Measurements from ENCODE around the gene TLK2.
"Not testable (repeated sequence)": the region's sequence is repeated elsewhere in the genome, so short reads cannot be mapped to it uniquely, and the experiment has no call there.

Gene TLK2

GRCh38 chr17:62562656-62563055 is 84.0 kb downstream of the TLK2 start:
- DNase-seq, result no peak

- no peak for DNase-seq
Measured at GRCh38 chr17:62565817-62566216, 87.2 kb downstream of the TLK2 start.

- no peak for DNase-seq
Measured at GRCh38 chr17:62566996-62567578, 88.5 kb downstream of the TLK2 start.

- no peak for DNase-seq
Measured at GRCh38 chr17:62572488-62572887, 93.9 kb downstream of the TLK2 start.

GRCh38 chr17:62572888-62573401 is 94.3 kb downstream of the TLK2 start:
- no peak for DNase-seq

GRCh38 chr17:62573480-62574117 is 95.0 kb downstream of the TLK2 start:
- DNase-seq, result no peak

GRCh38 chr17:62576382-62576781 is 97.8 kb downstream of the TLK2 start:
- DNase-seq, result no peak

GRCh38 chr17:62578757-62579487 is 100.3 kb downstream of the TLK2 start:
- no peak for DNase-seq

GRCh38 chr17:62580947-62581346 is 102.3 kb downstream of the TLK2 start:
- DNase-seq, result no peak

- no peak for DNase-seq
Measured at GRCh38 chr17:62581764-62582163, 103.1 kb downstream of the TLK2 start.

- no peak for DNase-seq
Measured at GRCh38 chr17:62587554-62587953, 108.9 kb downstream of the TLK2 start.

- no peak for DNase-seq
Measured at GRCh38 chr17:62588109-62588508, 109.5 kb downstream of the TLK2 start.

GRCh38 chr17:62591333-62591732 is 112.7 kb downstream of the TLK2 start:
- no peak for DNase-seq

GRCh38 chr17:62591822-62592221 is 113.2 kb downstream of the TLK2 start:
- not testable (repeated sequence) for DNase-seq

GRCh38 chr17:62592341-62593099 is 113.9 kb downstream of the TLK2 start:
- DNase-seq, result no peak

GRCh38 chr17:62595484-62595883 is 116.9 kb downstream of the TLK2 start:
- DNase-seq, result no peak

GRCh38 chr17:62596662-62597061 is 118.0 kb downstream of the TLK2 start:
- DNase-seq, result no peak

- no peak for DNase-seq
Measured at GRCh38 chr17:62597150-62597549, 118.5 kb downstream of the TLK2 start.

GRCh38 chr17:62597920-62598319 is 119.3 kb downstream of the TLK2 start:
- DNase-seq, result no peak

GRCh38 chr17:62599964-62600657 is 121.5 kb downstream of the TLK2 start:
- no peak for DNase-seq

GRCh38 chr17:62600805-62601204 is 122.2 kb downstream of the TLK2 start:
- no peak for DNase-seq

GRCh38 chr17:62601471-62601870 is 122.8 kb downstream of the TLK2 start:
- DNase-seq, result no peak

- not testable (repeated sequence) for DNase-seq
Measured at GRCh38 chr17:62603783-62604182, 125.2 kb downstream of the TLK2 start.
